ENCODE measurements around the gene MAN1A2.
"Not testable (repeated sequence)": the region's sequence is repeated elsewhere in the genome, so short reads cannot be mapped to it uniquely, and the experiment has no call there.

MAN1A2 gene

GRCh38 chr1:117453958-117454357 is 86.7 kb downstream of the MAN1A2 start:
- no peak for DNase-seq (ENCODE audit: low read depth)
- no peak for TF ChIP-seq CTCF (IDR thresholded peaks at IDR 0.05; ENCODE audit: low read length, missing control alignments)

GRCh38 chr1:117458410-117458809 is 91.2 kb downstream of the MAN1A2 start:
- not testable (repeated sequence) for DNase-seq (ENCODE audit: low read depth); H3K4me3 ChIP-seq (replicated peaks; ENCODE audit: low read depth, low read length)

More at GRCh38 chr1:117453958-117454357, 86.7 kb downstream of the MAN1A2 start:
- H3K4me3 ChIP-seq (replicated peaks; ENCODE audit: low read depth, low read length) = no peak overlapping the region

- DNase-seq (ENCODE audit: low read depth) = peak; percentile 40
- no peak overlapping the region for H3K4me3 ChIP-seq (replicated peaks; ENCODE audit: low read depth, low read length)
- TF ChIP-seq CTCF (IDR thresholded peaks at IDR 0.05; ENCODE audit: low read length, missing control alignments) = no peak
These were observed 99.5 kb downstream of the MAN1A2 start for GRCh38 chr1:117466761-117467160.

GRCh38 chr1:117467336-117467735 is 100.1 kb downstream of the MAN1A2 start:
- DNase-seq (ENCODE audit: low read depth) = no peak
- TF ChIP-seq CTCF (IDR thresholded peaks at IDR 0.05; ENCODE audit: low read length, missing control alignments) = no peak
- no peak overlapping the region for H3K4me3 ChIP-seq (replicated peaks; ENCODE audit: low read depth, low read length)

GRCh38 chr1:117473063-117473462 is 105.8 kb downstream of the MAN1A2 start:
- no peak for TF ChIP-seq CTCF (IDR thresholded peaks at IDR 0.05; ENCODE audit: low read length, missing control alignments)
- H3K4me3 ChIP-seq (replicated peaks; ENCODE audit: low read depth, low read length) = no peak overlapping the region
- no peak for DNase-seq (ENCODE audit: low read depth)

- DNase-seq (ENCODE audit: low read depth); H3K4me3 ChIP-seq (replicated peaks; ENCODE audit: low read depth, low read length): not testable (repeated sequence)
These were observed 108.2 kb downstream of the MAN1A2 start for GRCh38 chr1:117475495-117475894.

GRCh38 chr1:117479086-117479485 is 111.8 kb downstream of the MAN1A2 start:
- TF ChIP-seq CTCF (IDR thresholded peaks at IDR 0.05; ENCODE audit: low read length, missing control alignments) = no peak
- no peak overlapping the region for H3K4me3 ChIP-seq (replicated peaks; ENCODE audit: low read depth, low read length)
- DNase-seq (ENCODE audit: low read depth) = no peak

- no peak for TF ChIP-seq CTCF (IDR thresholded peaks at IDR 0.05; ENCODE audit: low read length, missing control alignments)
- no peak overlapping the region for H3K4me3 ChIP-seq (replicated peaks; ENCODE audit: low read depth, low read length)
- DNase-seq (ENCODE audit: low read depth) = no peak
These were observed 114.2 kb downstream of the MAN1A2 start for GRCh38 chr1:117481410-117481809.

Measured in fibroblast of pulmonary artery (primary cell).